HCT116 (cell line): ENCODE data around the gene DBX2. TPM values are rescaled to one million over a fixed set of nuclear protein-coding genes. Genes with fewer than 3 reads are reported as not detected.

Experiments used
- ATAC-seq: fragments of 200-7000 bp; cut with Tn5 transposase; 2 replicates; pipeline ENCODE4 v1.9.1; 2020; ENCODE audit warnings: mild to moderate bottlenecking, moderate library complexity
- BruUV-seq: library from RNA; stranded (reverse); fragments of 400-500 nt; replicated peaks from 2 replicates; lab custom pipeline; 2021; lab: Mats Ljungman, UMichigan
- CTCF ChIA-PET: fragments of 300-600 bp; sonication (Branson Sonifier 250); formaldehyde crosslinking; loops from one replicate; lab custom pipeline; 2021; ENCODE audit warnings: antibody characterized with exemption; lab: Charles Lee
- POLR2A ChIA-PET: fragments of 300-600, 350-600 bp; sonication (Branson Sonifier 250); formaldehyde crosslinking; loops from one replicate; lab custom pipeline; 2021; ENCODE audit warnings: antibody characterized with exemption; lab: Charles Lee
- RAD21 ChIA-PET, 2 experiments: fragments of 300-600 bp; sonication (Branson Sonifier 250); formaldehyde crosslinking; loops; one replicate each; lab custom pipeline; 2023; ENCODE audit warnings: low total read pairs in 2 of 2; ENCODE audit not compliant: uncharacterized antibody in 2 of 2, unreplicated experiment in 2 of 2, low non-redundant PET in 1 of 2; lab: Charles Lee
- DNase-seq: peaks from one replicate; pipeline ENCODE4 v3.0.0-alpha.2; 2010; ENCODE audit warnings: low read depth, low spot score
- H2AFZ ChIP-seq: fragments of 200-600 bp; shearing (Covaris generic), sonication (generic); 2 replicates; pipeline ENCODE4 v1.6.1; 2017; ENCODE audit warnings: low read depth, mixed run types, mixed read lengths, antibody characterized with exemption, low read length; ENCODE audit not compliant: poor library complexity, severe bottlenecking
- H3K27ac ChIP-seq: 2 replicates; pipeline ENCODE4 v1.5.1; 2012; ENCODE audit warnings: low read depth, low read length
- H3K27me3 ChIP-seq: fragments of 200-600 bp; sonication (generic); 2 replicates; pipeline ENCODE4 v1.6.1; 2016; ENCODE audit warnings: mixed run types, low read length, mixed read lengths; ENCODE audit not compliant: insufficient read depth
- H3K36me3 ChIP-seq, 2 experiments: fragments of 200-500 bp in 1 of 2; fragments of 200-600 bp in 1 of 2; sonication (Bioruptor generic) in 1 of 2; sonication (generic) in 1 of 2; 2 replicates each; pipeline versions ENCODE4 v1.5.1 to v1.6.1; 2014 to 2016; ENCODE audit warnings: low read length in 2 of 2, inconsistent platforms in 1 of 2, mixed read lengths in 1 of 2, mixed run types in 1 of 2; ENCODE audit not compliant: insufficient read depth in 2 of 2, control insufficient read depth in 1 of 2
- H3K4me1 ChIP-seq, 2 experiments: fragments of 200-600 bp in 1 of 2; sonication (generic) in 1 of 2; 2 replicates each; pipeline versions ENCODE4 v1.5.1 to v1.6.1; 2012 to 2017; ENCODE audit warnings: low read length in 2 of 2, inconsistent platforms in 1 of 2, mild to moderate bottlenecking in 1 of 2, mixed read lengths in 1 of 2, mixed run types in 1 of 2, moderate library complexity in 1 of 2; ENCODE audit not compliant: insufficient read depth in 2 of 2, control insufficient read depth in 1 of 2
- H3K4me2 ChIP-seq: fragments of 200-600 bp; sonication (generic); 2 replicates; pipeline ENCODE4 v1.6.1; 2017; ENCODE audit warnings: mixed run types, low read length, mixed read lengths
- H3K4me3 ChIP-seq, 2 experiments: fragments of 200-600 bp in 1 of 2; sonication (generic) in 1 of 2; replicated peaks in 1 of 2; 2 replicates each; pipeline ENCODE4 v1.5.1; 2011 to 2016; ENCODE audit warnings: low read length in 2 of 2, control low read depth in 1 of 2, low read depth in 1 of 2, mild to moderate bottlenecking in 1 of 2, mixed read lengths in 1 of 2, mixed run types in 1 of 2
- H3K79me2 ChIP-seq: fragments of 200-600 bp; sonication (generic); 2 replicates; pipeline ENCODE4 v1.6.1; 2017; ENCODE audit warnings: mild to moderate bottlenecking, mixed run types, low read length, moderate library complexity, mixed read lengths; ENCODE audit not compliant: insufficient read depth
- H3K9ac ChIP-seq: fragments of 200-600 bp; sonication (generic); 2 replicates; pipeline ENCODE4 v1.6.1; 2016; ENCODE audit warnings: low read length, mixed read lengths
- H3K9me2 ChIP-seq: fragments of 200-600 bp; sonication (generic), shearing (Covaris generic); 2 replicates; pipeline ENCODE4 v1.6.1; 2017; ENCODE audit warnings: mixed run types, mild to moderate bottlenecking, moderate library complexity; ENCODE audit not compliant: insufficient read depth
- H3K9me3 ChIP-seq, 2 experiments: fragments of 200-500 bp in 1 of 2; fragments of 200-600 bp in 1 of 2; sonication (Bioruptor generic) in 1 of 2; sonication (generic) in 1 of 2; 2 replicates each; pipeline ENCODE4 v1.6.1; 2014 to 2017; ENCODE audit warnings: low read length in 2 of 2, mixed read lengths in 2 of 2, inconsistent platforms in 1 of 2, low read depth in 1 of 2, mild to moderate bottlenecking in 1 of 2, mixed run types in 1 of 2, moderate library complexity in 1 of 2; ENCODE audit not compliant: control insufficient read depth in 1 of 2, insufficient read depth in 1 of 2
- H4K20me1 ChIP-seq: fragments of 200-600 bp; sonication (generic), shearing (Covaris generic); 2 replicates; pipeline ENCODE4 v1.6.1; 2017; ENCODE audit warnings: mixed run types, mild to moderate bottlenecking, moderate library complexity; ENCODE audit not compliant: insufficient read depth
- CBX3 ChIP-seq: IDR thresholded peaks from 2 replicates; pipeline ENCODE4 v1.6.1; 2012; ENCODE audit warnings: low read depth
- CEBPB ChIP-seq: IDR thresholded peaks from 2 replicates; pipeline ENCODE4 v1.6.1; 2012; ENCODE audit warnings: low read depth
- ELF1 ChIP-seq: IDR thresholded peaks from 2 replicates; pipeline ENCODE4 v1.6.1; 2012; ENCODE audit warnings: low read depth, borderline replicate concordance
- EZH2 ChIP-seq: fragments of 200-600 bp; sonication (generic); IDR thresholded peaks from 2 replicates; pipeline ENCODE4 v1.6.1; 2017; ENCODE audit warnings: antibody characterized with exemption, mixed run types
- FOSL1 ChIP-seq: IDR thresholded peaks from 2 replicates; pipeline ENCODE4 v1.6.1; 2012; ENCODE audit warnings: low read depth
- POLR2AphosphoS5 ChIP-seq: IDR thresholded peaks from 2 replicates; pipeline ENCODE4 v1.6.1; 2011; ENCODE audit warnings: mild to moderate bottlenecking, low read depth, low read length, moderate library complexity
- SIN3A ChIP-seq: IDR thresholded peaks from 2 replicates; pipeline ENCODE4 v1.6.1; 2012; ENCODE audit warnings: low read depth
- SP1 ChIP-seq: IDR thresholded peaks from 2 replicates; pipeline ENCODE4 v1.6.1; 2012; ENCODE audit warnings: low read depth
- ZFX ChIP-seq: fragments of 450-650 bp; IDR thresholded peaks from 2 replicates; pipeline ENCODE4 v1.6.1; 2017
- ZNF274 ChIP-seq: fragments of 200-500 bp; sonication (Bioruptor generic); IDR thresholded peaks from 2 replicates; pipeline ENCODE4 v1.6.1; 2014; ENCODE audit warnings: mild to moderate bottlenecking, low read depth, low read length, inconsistent platforms
- intact Hi-C: fragments of 100-400 bp; cut with micrococcal nuclease; formaldehyde crosslinking; loops from 2 replicates; pipeline ENCODE4 v1.10.0; 2022
- total RNA-seq: library from RNA; stranded (reverse); gene quantifications from one replicate; pipeline ENCODE4 v1.2.1, GENCODE V29; 2021; ENCODE audit not compliant: unreplicated experiment

DBX2 gene
- total RNA-seq, 1 experiment from 2014 or later = not detected

DNA sequence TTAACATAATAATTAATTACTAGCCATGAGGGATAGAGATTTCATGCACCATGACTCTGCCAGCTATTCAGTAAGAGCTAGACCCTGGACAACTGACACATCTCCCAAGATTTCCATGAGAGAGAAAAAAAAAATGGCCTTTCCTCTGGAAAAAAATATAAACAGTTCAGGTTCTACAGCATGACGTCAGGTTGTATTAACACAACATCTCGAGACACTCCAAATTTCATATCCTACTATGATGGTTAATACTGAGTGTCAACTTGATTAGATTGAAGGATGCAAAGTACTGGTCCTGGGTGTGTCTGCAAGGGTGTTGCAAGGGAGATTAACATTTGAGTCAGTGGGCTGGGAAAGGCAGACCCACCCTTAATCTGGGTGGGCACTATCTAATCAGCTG is 11.1 kb downstream of the DBX2 start:
- Histone ChIP-seq H3K79me2 (no peaks in the 10 kb centered on the region), H3K36me3 (no peaks in the 10 kb centered on the region), H4K20me1 (no peaks in the 10 kb centered on the region), H3K27me3 (no peaks in the 10 kb centered on the region), H3K27ac (no peak overlapping the region), H3K4me3 (no peak overlapping the region), H3K9me3 (no peaks in the 10 kb centered on the region), H3K9ac (no peak overlapping the region), H3K4me2 (no peak overlapping the region), H3K9me2 (no peaks in the 10 kb centered on the region), H2AFZ (no peak overlapping the region), H3K4me1 (no peaks in the 10 kb centered on the region)
- no peak for ATAC-seq
- ChIA-PET POLR2A (no interaction called here), CTCF (no interaction called here), RAD21 (no interaction called here)
- TF ChIP-seq ELF1 (no peak), SIN3A (no peak), SP1 (no peak), ZNF274 (no peak), FOSL1 (no peak), CBX3 (no peak), POLR2AphosphoS5 (no peak), CEBPB (no peak)
- BruUV-seq = no TSS peak
- intact Hi-C loops = no loop called here
- no peak for DNase-seq

DNA sequence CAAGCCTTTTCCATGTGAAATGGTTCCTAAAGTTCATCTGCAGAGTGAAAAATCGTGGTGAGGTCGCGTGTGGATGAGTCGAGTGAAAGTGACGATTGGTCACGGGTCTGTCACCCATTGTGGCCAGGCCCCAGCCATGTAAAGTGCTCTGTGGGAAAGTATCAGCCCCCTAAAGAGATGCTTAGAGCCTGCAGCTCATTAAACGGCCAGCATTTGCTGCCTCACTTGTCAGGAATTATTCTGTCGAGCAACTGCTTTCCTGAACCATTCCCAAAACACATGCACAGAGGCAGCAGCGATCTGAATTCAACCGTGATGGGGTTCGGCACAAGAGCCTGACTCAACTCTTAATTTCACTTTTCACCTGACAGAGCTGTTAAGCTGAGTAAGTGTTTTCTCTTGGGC is 16.0 kb downstream of the DBX2 start:
- no peak for TF ChIP-seq ZFX
- no peak for TF ChIP-seq FOSL1
- TF ChIP-seq EZH2 = no peak
- no peak for TF ChIP-seq ZNF274
- no peak for TF ChIP-seq ELF1
- TF ChIP-seq, all 23 proteins: peak for 0
- Histone ChIP-seq H3K4me3 (no peak overlapping the region), H3K9ac (no peak overlapping the region), H2AFZ (no peak overlapping the region), H3K9me2 (no peaks in the 10 kb centered on the region), H3K27me3 (no peaks in the 10 kb centered on the region), H3K9me3 (no peaks in the 10 kb centered on the region), H3K36me3 (no peaks in the 10 kb centered on the region), H3K79me2 (no peaks in the 10 kb centered on the region), H3K4me2 (no peak overlapping the region), H3K4me1 (no peaks in the 10 kb centered on the region), H3K27ac (no peak overlapping the region), H4K20me1 (no peaks in the 10 kb centered on the region)
- intact Hi-C loops = no loop called here
- ChIA-PET POLR2A (no interaction called here), CTCF (no interaction called here), RAD21 (no interaction called here)
- no TSS peak for BruUV-seq
- ATAC-seq (no peak), DNase-seq (no peak)
